GM18519 (cell line): ENCODE data around the gene TFPI2.

Experiments
- ATAC-seq: cut with Tn5 transposase; IDR thresholded peaks from one replicate; pipeline ENCODE4 v1.9.1; 2021; ENCODE audit warnings: mild to moderate bottlenecking, moderate library complexity; ENCODE audit not compliant: unreplicated experiment, low FRiP score

TFPI2 gene

DNA sequence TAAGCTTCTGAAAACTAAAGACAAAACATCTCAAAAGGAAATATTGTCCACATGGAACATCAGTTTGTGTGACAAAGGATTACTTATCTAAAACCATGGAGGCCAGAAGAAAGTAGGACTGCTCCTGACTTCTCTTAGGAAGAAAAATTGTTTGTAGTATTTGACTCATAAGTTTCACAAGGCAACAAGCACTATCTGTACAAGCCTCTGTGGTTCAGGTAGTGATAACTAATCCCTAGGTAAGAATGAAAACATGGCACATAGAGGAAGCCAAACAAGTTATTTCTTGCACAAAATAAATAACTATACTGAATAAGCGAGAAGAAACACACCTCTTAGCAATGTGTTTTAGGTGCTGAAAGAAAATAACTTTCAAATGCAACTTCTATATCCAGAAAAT, 30.3 kb downstream of the TFPI2 start:
- ATAC-seq: no peak

DNA sequence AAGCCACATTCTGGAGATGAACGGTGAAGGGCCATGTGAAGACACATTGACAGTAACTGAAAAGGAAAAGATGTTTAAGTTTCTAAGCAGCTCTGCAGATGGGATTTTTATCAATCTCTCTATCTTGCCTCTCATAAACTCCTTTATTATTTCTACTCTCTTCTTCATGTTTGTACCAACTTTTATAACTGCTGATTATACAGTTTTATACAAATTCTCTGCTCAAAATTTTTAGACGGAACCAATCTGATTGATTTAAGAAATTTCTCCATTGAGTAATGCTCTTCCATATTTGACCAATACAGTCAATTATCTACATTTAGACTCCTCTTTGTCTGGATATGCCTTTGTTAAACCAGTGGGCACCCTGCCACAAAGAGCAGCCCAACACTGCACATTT, 31.7 kb downstream of the TFPI2 start:
- ATAC-seq: no peak

DNA sequence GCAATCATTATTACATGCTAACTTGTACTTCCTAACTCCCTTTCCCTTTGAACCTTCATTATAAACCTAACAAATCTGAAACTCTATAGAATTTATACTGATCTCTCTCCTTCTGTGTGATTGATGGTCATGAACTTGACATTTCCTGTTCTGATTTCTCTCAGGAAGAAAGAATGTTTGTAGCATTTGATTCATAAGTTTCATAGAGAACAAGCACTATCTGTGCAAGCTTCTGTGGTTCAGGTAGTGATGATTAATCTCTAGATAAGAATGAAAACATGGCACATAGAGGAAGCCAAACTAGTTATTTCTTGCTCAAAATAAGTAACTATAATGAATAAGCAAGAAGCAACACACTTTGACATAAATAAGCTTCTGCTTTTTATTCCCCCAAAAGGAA, 34.2 kb downstream of the TFPI2 start:
- ATAC-seq: peak; percentile 79

DNA sequence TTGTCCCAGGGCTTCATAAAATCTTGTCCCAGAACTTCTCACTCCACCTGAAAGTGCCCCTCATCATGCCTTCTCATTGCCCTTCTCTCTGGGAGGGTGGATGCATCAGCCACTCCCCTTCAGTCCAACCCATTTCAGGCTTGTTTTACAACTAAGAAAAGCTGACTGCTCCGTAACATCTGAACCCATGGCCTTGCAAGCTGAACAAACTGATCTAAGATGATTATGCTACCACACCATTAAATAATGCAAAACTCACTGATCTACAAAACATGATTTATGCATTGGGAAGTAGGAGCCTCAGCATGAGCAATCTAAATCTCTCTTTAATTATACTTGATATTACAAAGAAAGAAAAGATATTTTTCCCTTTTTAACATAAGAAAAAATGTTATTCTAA, 34.8 kb downstream of the TFPI2 start:
- ATAC-seq: no peak

DNA sequence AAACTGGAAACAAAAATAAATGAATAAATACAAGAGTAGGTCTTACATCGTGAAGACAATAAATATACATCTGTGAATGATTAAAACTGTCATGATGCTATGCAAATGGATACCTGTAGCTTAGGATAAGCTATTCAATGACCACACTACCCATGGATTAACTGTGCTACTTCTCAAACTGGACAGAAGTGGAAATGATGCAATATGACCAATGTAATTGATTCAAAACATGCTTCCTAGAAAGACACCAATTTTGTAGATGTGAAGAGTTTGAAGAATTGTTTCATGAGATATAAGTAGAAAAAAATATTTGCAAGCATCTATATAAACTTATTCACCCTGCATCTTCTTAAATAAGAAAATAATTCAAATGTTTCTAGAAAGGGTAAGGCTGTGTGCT, 36.1 kb downstream of the TFPI2 start:
- ATAC-seq: no peak

DNA sequence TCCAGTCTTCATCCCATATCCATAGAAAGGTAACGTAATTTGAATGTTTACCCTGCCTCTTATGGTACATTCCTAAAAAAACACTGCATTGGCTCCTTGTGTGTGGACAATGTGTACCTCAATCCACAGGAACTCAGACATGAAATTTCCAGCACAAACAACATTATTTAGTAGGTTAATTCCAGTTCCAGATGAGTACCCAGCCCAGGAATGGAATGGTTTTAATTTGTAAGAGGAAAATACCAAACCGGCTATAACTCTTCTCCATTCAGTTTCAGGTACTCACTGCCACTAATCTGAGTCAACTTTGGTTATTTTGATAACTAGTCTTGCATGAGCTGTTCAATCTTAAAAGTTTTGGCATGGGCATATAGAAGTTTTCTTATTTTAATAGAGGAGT, 39.0 kb downstream of the TFPI2 start:
- no peak for ATAC-seq

DNA sequence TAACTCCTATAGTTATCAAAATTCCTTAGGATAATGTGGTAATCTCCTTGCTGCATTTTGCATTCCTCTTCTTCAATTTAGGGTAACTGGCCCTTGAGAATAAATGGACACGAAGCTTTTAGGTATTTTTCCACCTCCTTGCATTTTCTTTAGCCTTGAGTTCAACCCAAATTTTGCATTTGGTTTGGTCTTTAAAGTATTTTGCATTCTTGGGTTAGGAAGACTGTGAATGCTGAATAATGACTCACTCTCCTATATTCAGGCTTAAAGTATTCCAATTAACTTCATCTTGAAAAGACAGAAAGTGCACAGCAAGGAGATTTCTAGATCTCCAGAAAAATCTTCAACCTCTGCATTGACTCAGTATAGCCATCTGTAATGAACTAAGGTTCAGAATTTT, 47.3 kb downstream of the TFPI2 start:
- ATAC-seq: no peak

DNA sequence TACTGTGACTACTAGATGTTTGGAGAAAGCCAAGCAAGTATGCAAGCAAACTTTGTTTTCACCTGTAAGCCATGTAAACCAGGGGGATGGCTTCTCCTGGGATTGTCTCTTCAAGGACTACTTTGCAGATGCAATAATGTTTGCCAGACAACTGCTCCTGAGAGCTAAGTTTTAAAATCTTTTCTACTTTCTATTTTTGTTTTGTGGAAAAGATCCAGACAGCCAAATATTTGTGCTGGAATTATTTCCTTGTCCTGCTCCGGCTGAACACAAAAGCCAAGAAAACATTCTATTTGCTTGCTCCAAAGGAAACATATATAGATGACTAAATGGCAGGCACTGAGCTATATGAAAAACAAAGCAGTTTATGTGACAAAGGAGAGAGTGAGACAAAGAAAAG, 51.6 kb downstream of the TFPI2 start:
- no peak for ATAC-seq

DNA sequence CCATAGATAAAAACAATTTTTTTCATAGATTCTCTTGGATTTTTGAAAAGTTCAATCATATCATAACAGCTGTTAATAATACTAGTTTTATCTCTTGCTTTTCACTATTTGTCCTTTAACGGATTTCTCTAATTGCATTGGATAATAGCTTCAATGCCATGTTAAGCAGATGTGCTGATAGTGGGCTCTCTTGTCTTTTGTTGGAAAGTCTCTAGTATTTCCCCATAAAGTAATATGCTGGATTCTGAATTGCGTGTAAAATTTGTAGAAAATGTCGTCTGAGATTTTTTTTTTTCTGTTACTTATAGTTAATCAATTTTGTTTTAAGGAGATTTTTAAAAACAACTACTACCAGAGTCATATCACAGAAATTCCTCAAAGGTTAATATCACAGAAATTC, 53.3 kb downstream of the TFPI2 start:
- no peak for ATAC-seq

DNA sequence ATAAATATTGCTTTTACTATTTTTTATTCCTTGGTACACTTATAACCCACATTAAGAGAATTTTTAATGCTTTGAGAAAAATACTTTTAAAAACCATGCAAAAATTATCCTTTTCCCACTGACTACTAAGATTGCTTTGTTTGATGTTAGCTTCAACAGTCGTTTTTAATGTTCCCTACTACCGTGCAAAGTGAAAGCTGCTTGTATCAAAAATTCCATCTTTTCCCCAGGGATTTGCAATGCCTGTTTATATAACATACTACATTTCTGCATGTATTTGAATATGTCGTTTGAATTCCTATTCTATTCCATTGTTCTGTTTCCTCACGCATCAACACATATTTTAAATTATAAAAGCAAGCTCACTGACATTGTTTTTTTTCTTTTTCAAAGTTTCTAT, 54.4 kb downstream of the TFPI2 start:
- no peak for ATAC-seq

DNA sequence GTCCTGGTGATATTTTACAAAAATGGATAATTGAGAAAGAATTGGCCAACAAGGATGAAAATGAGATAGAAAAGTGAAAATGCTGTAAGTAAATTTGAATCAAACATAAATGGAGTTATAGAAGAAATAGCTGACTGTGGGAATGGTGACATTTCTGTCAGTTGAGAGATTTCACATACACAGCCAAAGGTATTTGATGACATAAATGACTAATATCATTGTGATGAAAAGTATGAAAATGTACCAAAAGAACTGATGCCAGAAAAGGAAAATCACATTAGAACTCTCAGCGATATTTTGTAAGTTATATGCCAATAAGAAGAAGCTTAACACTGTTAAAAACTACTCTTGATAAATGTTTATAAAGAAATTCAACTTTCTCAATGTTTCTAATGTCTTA, 54.9 kb downstream of the TFPI2 start:
- ATAC-seq: no peak
